Vagina (tissue), 2 donors: ENCODE measurements around the gene FBXO36. TPM values are rescaled to one million over a fixed set of nuclear protein-coding genes. Genes with fewer than 3 reads are reported as not detected.
"Not testable (repeated sequence)": the region's sequence is repeated elsewhere in the genome, so short reads cannot be mapped to it uniquely, and the experiment has no call there.

Source experiments
- DNase-seq, 2 donors: peaks; one replicate each; pipeline ENCODE4 v3.0.0-alpha.2; 2017; ENCODE audit errors: extremely low spot score in 2 of 2
- H3K27ac ChIP-seq: fragments of 200-600 bp; sonication (generic); one replicate; pipeline ENCODE4 v1.5.1; 2019
- H3K27me3 ChIP-seq: fragments of 200-600 bp; sonication (generic); one replicate; pipeline ENCODE4 v1.5.1; 2019
- H3K36me3 ChIP-seq, 2 donors: fragments of 200-600 bp; sonication (generic); one replicate each; pipeline ENCODE4 v1.5.1; 2017 to 2019
- H3K4me1 ChIP-seq: fragments of 200-600 bp; sonication (generic); one replicate; pipeline ENCODE4 v1.5.1; 2019
- H3K4me3 ChIP-seq, 2 donors: fragments of 200-600 bp; sonication (generic); 1 replicate in 1 of 2; 2 replicates in 1 of 2; pipeline ENCODE4 v1.5.1; 2016 to 2019
- H3K9me3 ChIP-seq: fragments of 200-600 bp; sonication (generic); one replicate; pipeline ENCODE4 v1.5.1; 2019
- CTCF ChIP-seq, 3 experiments: fragments of 450-650 bp in 2 of 3; fragments of 200-600 bp in 1 of 3; sonication (generic) in 1 of 3; IDR thresholded peaks; one replicate each; pipeline ENCODE4 v1.5.1; 2017 to 2019; ENCODE audit warnings: antibody characterized with exemption in 3 of 3, mild to moderate bottlenecking in 2 of 3, moderate library complexity in 2 of 3
- POLR2A ChIP-seq, 2 donors: fragments of 450-650 bp; IDR thresholded peaks; one replicate each; pipeline ENCODE4 v1.6.1; 2017; ENCODE audit warnings: antibody characterized with exemption in 2 of 2, mild to moderate bottlenecking in 2 of 2, moderate library complexity in 2 of 2
- POLR2AphosphoS5 ChIP-seq, 2 donors: sonication (generic); formaldehyde crosslinking; IDR thresholded peaks; one replicate each; pipeline ENCODE4 v1.9.0; 2017; ENCODE audit warnings: antibody characterized with exemption in 2 of 2, mild to moderate bottlenecking in 2 of 2, low read depth in 1 of 2; ENCODE audit not compliant: insufficient read depth in 1 of 2
- intact Hi-C: fragments of 100-400 bp; cut with DNase I; formaldehyde crosslinking; loops from one replicate; pipeline ENCODE4 v1.15.1; 2023
- total RNA-seq: library from RNA; depleted of rRNA; stranded (reverse); fragments of >200 nt; gene quantifications from one replicate; pipeline ENCODE4 v1.2.3, GENCODE V29; 2016

Gene FBXO36
- total RNA-seq, 1 donor from 2014 or later: 1.7 TPM

DNA sequence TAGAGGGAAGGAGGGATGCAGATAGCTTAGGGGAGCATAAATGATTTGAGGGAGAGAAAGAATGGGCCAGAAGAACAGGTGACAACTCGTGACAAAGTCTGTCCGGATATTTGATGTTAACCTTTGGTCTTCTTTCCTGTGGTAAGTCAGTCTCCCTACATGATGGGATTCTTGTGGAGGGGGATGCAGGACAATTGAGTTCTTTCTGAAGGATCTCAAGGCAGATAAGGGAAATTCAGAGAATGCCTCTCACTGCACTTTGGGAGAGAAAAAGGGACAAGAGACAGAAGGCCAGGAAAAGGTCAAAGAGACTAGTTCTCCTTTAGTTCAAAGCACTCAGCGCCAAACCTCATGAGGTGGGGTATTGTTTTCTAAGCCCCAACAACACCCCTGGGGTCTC lies 34.2 kb downstream of the FBXO36 start:
- TF ChIP-seq CTCF (IDR thresholded peaks at IDR 0.05): no peak
- intact Hi-C loops: no loop called here

GRCh38 chr2:229963596-229963995 lies 41.3 kb downstream of the FBXO36 start:
- H3K27me3 ChIP-seq, H3K4me1 ChIP-seq, DNase-seq, intact Hi-C loops, H3K27ac ChIP-seq, H3K9me3 ChIP-seq, H3K36me3 ChIP-seq, H3K4me3 ChIP-seq: not testable (repeated sequence)

More for the DNA sequence above, 34.2 kb downstream of the FBXO36 start:
- Histone ChIP-seq H3K27ac (no peak overlapping the region), H3K4me1 (no peaks in the 10 kb centered on the region), H3K4me3 (no peak overlapping the region), H3K27me3 (no peaks in the 10 kb centered on the region), H3K36me3 (no peaks in the 10 kb centered on the region), H3K9me3 (no peaks in the 10 kb centered on the region)
- DNase-seq: no peak

- TF ChIP-seq POLR2A (IDR thresholded peaks at IDR 0.05) (no peak), POLR2AphosphoS5 (IDR thresholded peaks at IDR 0.05; ENCODE audit: insufficient read depth in 1 of 2, low read depth in 1 of 2) (no peak), CTCF (IDR thresholded peaks at IDR 0.05) (no peak)
- H3K4me1 ChIP-seq: peaks cover 12% of the 10 kb centered on the region
- no peaks in the 10 kb centered on the region for H3K9me3 ChIP-seq
- intact Hi-C loops: loop anchor here (5.0 kb wide), 1 partner anchor 623 kb away; no protein-coding TSS in a partner anchor
- H3K27me3 ChIP-seq: no peaks in the 10 kb centered on the region
- H3K36me3 ChIP-seq: no peaks in the 10 kb centered on the region
- no peak overlapping the region for H3K27ac ChIP-seq
- no peak overlapping the region for H3K4me3 ChIP-seq
- DNase-seq: no peak
These were observed 47.6 kb downstream of the FBXO36 start for GRCh38 chr2:229969921-229970320.

GRCh38 chr2:229970406-229970805 lies 48.1 kb downstream of the FBXO36 start:
- no peak overlapping the region for H3K27ac ChIP-seq
- TF ChIP-seq POLR2A (IDR thresholded peaks at IDR 0.05): no peak
- DNase-seq: no peak
- no peak overlapping the region for H3K4me3 ChIP-seq
- H3K36me3 ChIP-seq: no peaks in the 10 kb centered on the region
- no peaks in the 10 kb centered on the region for H3K9me3 ChIP-seq
- no peaks in the 10 kb centered on the region for H3K27me3 ChIP-seq
- intact Hi-C loops: no loop called here
- H3K4me1 ChIP-seq: peaks cover 12% of the 10 kb centered on the region

- no peaks in the 10 kb centered on the region for H3K27me3 ChIP-seq
- H3K27ac ChIP-seq: no peak overlapping the region
- H3K36me3 ChIP-seq: no peaks in the 10 kb centered on the region
- peaks cover 12% of the 10 kb centered on the region for H3K4me1 ChIP-seq
- intact Hi-C loops: no loop called here
- H3K9me3 ChIP-seq: no peaks in the 10 kb centered on the region
- no peak for DNase-seq
- H3K4me3 ChIP-seq: no peak overlapping the region
- no peak for TF ChIP-seq CTCF (IDR thresholded peaks at IDR 0.05)
- no peak for TF ChIP-seq POLR2AphosphoS5 (IDR thresholded peaks at IDR 0.05; ENCODE audit: insufficient read depth in 1 of 2, low read depth in 1 of 2)
- no peak for TF ChIP-seq POLR2A (IDR thresholded peaks at IDR 0.05)
These were observed 49.0 kb downstream of the FBXO36 start for GRCh38 chr2:229971298-229971790.

DNA sequence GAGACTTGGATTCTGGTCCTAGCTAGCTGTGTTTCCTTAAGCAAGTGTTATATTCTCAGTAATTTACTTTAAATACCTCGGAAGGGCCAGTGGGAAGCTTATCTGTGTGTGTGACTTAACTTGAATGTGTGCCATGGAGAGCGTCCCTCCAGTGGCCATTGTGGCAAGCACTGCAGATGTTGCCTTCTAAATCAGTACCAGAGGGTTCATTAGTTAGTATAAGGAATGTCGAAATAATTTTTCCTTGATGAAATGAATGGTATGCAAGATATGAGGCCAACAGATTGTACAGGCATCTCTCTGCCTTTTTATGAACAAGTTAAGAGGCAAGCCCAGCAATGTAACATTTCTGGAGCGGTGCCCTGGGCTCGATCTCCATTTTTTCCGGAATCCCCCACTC lies 52.0 kb downstream of the FBXO36 start:
- TF ChIP-seq CTCF (IDR thresholded peaks at IDR 0.05) (no peak), POLR2AphosphoS5 (IDR thresholded peaks at IDR 0.05; ENCODE audit: insufficient read depth in 1 of 2, low read depth in 1 of 2) (no peak)
- H3K27ac ChIP-seq: no peak overlapping the region
- no peaks in the 10 kb centered on the region for H3K9me3 ChIP-seq
- no peak for DNase-seq
- intact Hi-C loops: no loop called here
- H3K36me3 ChIP-seq: no peaks in the 10 kb centered on the region
- no peaks in the 10 kb centered on the region for H3K27me3 ChIP-seq
- H3K4me3 ChIP-seq: no peak overlapping the region
- peaks cover 12% of the 10 kb centered on the region for H3K4me1 ChIP-seq
